Measurements from ENCODE around the gene HDAC7. TPM values are rescaled to one million over a fixed set of nuclear protein-coding genes. Genes with fewer than 3 reads are reported as not detected.
A peak's percentile ranks its signal among the peaks of the same experiment; 100 is the strongest.

HDAC7 gene
- total RNA-seq, 4 donors from 2014 or later, result 55.9 to 96.5 (median 59.4) TPM

DNA sequence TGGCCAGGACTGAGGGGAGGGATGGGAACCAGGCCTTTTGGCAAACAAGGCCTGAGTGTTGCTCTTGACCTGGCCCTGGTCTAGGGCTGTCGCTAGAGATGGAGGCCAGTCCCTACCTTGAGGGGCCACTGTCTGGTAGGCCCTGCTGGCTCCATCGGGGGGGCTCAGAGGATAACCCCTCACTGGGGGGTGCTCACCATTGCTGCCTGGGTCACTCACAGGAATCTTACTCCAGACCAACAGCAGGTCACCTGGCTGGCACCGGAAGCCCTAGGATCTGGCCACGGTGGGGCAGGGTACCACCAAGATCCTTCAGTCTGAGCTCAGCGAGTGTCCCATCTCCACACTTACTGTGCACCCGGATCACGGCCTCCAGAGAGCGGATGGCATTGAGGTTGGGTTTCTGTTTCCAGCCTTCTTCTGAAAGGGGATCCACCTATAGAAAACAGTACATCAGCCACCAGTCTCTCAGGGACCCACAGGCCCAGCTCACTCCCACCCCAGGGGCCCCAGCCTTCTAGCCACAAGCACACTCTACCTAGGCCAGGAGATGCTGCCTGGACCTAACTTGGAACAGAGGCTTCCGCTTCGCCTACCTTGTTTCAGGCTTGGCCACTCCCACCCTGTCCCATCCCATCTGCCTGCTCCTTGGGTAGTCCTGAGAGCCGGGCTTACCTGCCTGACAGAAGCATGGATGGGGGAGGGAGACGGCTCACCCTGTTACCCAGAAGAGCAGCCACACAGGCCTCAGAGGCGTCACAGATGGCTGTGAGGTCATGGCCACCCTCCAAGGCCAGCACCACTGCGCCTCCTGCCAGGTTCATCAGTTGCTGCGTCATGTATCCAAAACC, 34.4 kb downstream of the HDAC7 start:
- H3K4me3 ChIP-seq, result no peak overlapping the region
- ATAC-seq, result peak; percentile 27
- TF ChIP-seq POLR2AphosphoS5 (IDR thresholded peaks at IDR 0.05), result peak; percentile 35
- no peak for TF ChIP-seq POLR2A (IDR thresholded peaks at IDR 0.05)
- no CpG with 5 or more reads among the region's 15 CpGs for WGBS, 2 donors (ENCODE audit: low coverage in 1 of 2)
- H3K36me3 ChIP-seq, result peaks cover 0 to 99% of the 10 kb centered on the region in 2 donors
- H3K27ac ChIP-seq, result peak overlapping the region in 3 of 4 donors; percentile 65 to 79 (median 65)
- H3K27me3 ChIP-seq, result no peaks in the 10 kb centered on the region
- no peaks in the 10 kb centered on the region for H3K9me3 ChIP-seq
- H3K4me1 ChIP-seq, result peaks cover 0 to 37% (median 10%) of the 10 kb centered on the region in 3 donors

DNA sequence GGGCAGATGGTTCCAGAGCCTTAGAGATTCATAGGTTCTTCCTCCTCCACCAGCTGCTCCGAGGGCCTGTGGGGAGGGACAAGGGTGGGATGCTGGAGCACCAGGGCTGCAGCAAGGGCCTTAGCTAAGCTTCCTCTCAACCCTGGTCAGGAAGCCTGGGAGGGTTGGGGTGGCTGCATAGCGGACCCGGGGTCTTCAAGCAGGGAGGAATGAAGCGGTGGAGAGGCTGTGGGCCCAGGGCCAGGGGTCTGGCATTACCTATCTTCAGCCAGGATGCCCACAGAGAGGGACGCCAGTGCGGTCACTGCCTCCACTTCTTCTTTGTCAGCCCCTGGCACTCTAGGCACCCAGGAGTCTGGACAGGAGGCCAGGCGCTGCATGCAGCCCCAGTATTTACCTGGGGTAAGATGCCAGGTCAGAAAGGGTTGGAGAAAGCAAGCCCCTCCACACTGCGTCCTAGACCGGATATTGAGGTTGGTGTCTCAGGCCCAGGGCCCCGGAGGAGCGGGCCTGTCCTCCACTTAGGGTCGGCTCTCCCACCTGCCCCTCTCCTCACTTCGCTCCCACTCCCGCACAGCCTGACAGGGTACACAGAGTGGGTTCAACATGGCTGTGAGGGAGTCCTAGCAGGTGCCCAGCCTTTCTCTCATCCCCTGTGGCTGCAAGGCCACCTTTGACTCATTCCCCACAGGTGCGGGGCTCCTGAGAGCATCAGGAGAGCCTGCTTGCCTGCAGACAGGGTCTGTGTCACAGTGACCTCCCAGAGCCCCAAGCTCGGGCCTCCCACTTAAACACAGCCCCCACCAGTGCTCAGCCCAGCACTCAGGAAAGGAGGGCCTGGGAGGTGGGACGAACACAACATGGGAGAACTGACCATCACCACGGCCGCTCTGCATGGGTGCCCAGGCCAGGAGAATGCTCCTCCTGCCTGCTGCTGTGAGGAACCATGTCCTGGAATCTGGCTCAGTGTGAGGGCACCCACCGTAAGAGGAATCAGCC, 35.6 kb downstream of the HDAC7 start:
- peaks cover 0 to 92% of the 10 kb centered on the region in 2 donors for H3K36me3 ChIP-seq
- TF ChIP-seq, protein P1, sequence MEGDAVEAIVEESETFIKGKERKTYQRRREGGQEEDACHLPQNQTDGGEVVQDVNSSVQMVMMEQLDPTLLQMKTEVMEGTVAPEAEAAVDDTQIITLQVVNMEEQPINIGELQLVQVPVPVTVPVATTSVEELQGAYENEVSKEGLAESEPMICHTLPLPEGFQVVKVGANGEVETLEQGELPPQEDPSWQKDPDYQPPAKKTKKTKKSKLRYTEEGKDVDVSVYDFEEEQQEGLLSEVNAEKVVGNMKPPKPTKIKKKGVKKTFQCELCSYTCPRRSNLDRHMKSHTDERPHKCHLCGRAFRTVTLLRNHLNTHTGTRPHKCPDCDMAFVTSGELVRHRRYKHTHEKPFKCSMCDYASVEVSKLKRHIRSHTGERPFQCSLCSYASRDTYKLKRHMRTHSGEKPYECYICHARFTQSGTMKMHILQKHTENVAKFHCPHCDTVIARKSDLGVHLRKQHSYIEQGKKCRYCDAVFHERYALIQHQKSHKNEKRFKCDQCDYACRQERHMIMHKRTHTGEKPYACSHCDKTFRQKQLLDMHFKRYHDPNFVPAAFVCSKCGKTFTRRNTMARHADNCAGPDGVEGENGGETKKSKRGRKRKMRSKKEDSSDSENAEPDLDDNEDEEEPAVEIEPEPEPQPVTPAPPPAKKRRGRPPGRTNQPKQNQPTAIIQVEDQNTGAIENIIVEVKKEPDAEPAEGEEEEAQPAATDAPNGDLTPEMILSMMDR (IDR thresholded peaks at IDR 0.05), result no peak
- TF ChIP-seq POLR2A (IDR thresholded peaks at IDR 0.05) (no peak), EP300 (IDR thresholded peaks at IDR 0.05) (no peak), POLR2AphosphoS5 (IDR thresholded peaks at IDR 0.05) (no peak)
- WGBS, 2 donors (ENCODE audit: low coverage in 1 of 2), result 76% methylated on average over 4 of the region's 20 CpGs; no CpG with 5 or more reads in 1 of the 2 donors
- ATAC-seq, result no peak
- H3K27me3 ChIP-seq, result no peaks in the 10 kb centered on the region
- H3K4me1 ChIP-seq, result peaks cover 0 to 49% (median 16%) of the 10 kb centered on the region in 3 donors
- no peaks in the 10 kb centered on the region for H3K9me3 ChIP-seq
- peak overlapping the region in 3 of 4 donors; percentile 36 to 65 (median 50) for H3K27ac ChIP-seq
- H3K4me3 ChIP-seq, result no peak overlapping the region

DNA sequence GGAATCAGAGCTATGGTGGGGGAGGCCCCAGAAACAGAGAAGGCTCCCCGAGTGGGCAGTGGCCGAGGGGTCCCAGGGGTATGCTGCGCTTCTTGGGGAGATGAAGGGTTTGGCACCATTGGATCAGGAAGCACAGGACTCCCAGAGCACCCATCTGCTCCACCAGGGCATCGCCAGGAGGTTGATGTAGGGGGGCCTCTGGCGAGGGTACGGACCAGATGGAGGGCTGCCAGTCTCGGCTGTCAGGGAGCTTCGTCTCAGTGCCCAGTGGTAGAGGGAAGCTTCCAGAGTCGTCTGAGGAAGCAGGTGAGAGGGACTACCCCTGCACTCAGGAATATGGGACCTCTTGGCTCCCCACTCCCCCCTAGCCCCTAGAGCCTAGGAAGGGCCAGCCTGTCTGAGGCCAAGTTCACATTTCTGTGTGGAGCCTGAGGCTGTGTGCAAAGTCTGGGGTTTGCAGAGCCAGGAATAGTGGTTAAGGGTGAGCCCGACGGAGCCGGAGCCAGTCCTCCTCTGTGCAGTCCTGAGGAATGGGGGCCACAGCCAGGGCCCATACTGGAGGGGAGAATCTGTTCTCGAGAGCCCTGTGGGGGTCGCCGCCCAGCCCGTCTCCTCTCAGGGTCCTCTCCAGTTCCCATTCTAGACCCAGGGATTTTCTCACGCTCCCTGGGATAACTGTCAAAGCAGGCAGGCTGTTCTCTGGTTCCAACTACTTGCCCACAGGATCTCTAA, 36.5 kb downstream of the HDAC7 start:
- peaks cover 0 to 82% of the 10 kb centered on the region in 2 donors for H3K36me3 ChIP-seq
- H3K27me3 ChIP-seq, result no peaks in the 10 kb centered on the region
- TF ChIP-seq POLR2A (IDR thresholded peaks at IDR 0.05) (no peak), EP300 (IDR thresholded peaks at IDR 0.05) (no peak)
- no peaks in the 10 kb centered on the region for H3K9me3 ChIP-seq
- no peak overlapping the region for H3K4me3 ChIP-seq
- ATAC-seq, result no peak
- H3K27ac ChIP-seq, result peak overlapping the region in 3 of 4 donors; percentile 36 to 50 (median 43)
- WGBS, 2 donors (ENCODE audit: low coverage in 1 of 2), result 60% methylated on average over 1 of the region's 17 CpGs; no CpG with 5 or more reads in 1 of the 2 donors
- H3K4me1 ChIP-seq, result peaks cover 0 to 58% (median 23%) of the 10 kb centered on the region in 3 donors

DNA sequence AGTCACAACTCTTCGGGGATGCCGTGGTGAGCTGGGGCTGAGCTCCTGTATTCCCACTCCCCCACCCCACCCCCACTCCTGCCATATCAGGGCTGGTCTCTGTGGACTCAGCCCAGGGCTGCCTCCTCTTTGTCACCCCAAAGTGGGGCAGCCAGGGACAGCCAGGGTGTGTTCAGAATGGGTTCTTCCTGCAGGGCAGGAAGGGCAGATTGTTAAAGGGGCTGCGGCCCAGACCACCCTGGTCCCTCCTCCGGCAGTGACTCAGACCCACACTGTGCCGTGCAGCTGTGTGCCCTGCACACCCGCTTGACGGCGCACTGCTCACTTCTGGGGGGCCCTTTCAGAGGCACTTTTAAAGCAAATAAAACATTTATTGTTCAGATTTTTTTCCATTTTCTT, 37.3 kb downstream of the HDAC7 start:
- no peaks in the 10 kb centered on the region for H3K27me3 ChIP-seq
- no peaks in the 10 kb centered on the region for H3K9me3 ChIP-seq
- H3K4me3 ChIP-seq, result no peak overlapping the region
- H3K27ac ChIP-seq, result peak overlapping the region in 3 of 4 donors; percentile 36 to 80 (median 50)
- H3K4me1 ChIP-seq, result peaks cover 0 to 58% (median 31%) of the 10 kb centered on the region in 3 donors
- WGBS, 2 donors (ENCODE audit: low coverage in 1 of 2), result 64% methylated on average over 6 of the region's 8 CpGs; no CpG with 5 or more reads in 1 of the 2 donors
- ATAC-seq, result no peak
- H3K36me3 ChIP-seq, result peaks cover 0 to 74% of the 10 kb centered on the region in 2 donors
- TF ChIP-seq POLR2A (IDR thresholded peaks at IDR 0.05) (no peak), POLR2AphosphoS5 (IDR thresholded peaks at IDR 0.05) (no peak)

DNA sequence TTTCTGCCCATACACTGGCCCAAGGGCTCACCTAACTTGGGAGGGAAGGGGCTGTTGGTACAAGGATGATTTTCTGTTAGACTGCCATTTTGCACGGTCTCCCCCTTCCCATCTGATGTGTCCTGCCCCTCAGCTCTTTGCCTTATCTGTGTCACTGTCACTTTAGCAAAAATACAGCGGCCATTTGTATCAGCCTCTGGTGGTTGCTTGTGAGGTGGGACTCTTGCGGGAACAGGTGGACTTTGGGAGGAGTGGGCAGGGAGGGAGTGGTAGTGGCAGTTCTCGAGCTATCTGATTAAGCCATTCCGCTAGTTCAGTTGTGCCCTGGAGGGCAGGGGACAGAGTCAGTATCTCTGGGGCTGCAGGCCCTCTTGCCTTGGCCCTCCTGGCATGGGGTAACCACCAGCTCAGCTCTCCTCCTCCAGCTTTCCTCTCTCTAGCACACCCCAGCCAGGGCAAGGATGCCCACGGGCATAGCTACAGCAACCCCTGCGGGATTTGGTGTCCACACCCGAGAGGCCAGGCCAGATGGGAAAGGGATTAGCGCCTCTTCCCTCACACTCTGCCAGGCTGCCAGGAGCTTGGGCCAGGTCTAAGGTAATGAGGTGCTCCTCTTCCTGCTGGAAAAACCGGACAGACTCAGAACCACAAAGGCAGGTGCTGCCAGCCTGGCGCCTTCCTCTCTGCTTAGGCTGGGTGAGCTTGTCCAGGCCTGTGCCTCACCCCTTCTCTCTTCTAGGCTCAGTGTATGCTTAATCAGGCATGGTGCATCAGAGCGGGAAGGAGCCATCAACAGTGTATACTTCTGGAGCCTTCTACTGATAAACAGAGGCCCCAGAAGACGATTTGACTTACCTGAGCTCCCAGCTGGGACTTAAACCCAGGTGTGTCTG, 38.0 kb downstream of the HDAC7 start:
- WGBS, 2 donors (ENCODE audit: low coverage in 1 of 2), result 60 to 71% methylated on average over 5 to 6 of the region's 13 CpGs
- no peak for ATAC-seq
- peak; percentile 19 for TF ChIP-seq POLR2AphosphoS5 (IDR thresholded peaks at IDR 0.05)
- TF ChIP-seq POLR2A (IDR thresholded peaks at IDR 0.05), result no peak
- no peak for TF ChIP-seq EP300 (IDR thresholded peaks at IDR 0.05)
- TF ChIP-seq, protein P1 (IDR thresholded peaks at IDR 0.05), result no peak
- H3K4me1 ChIP-seq, result peaks cover 5 to 58% (median 32%) of the 10 kb centered on the region in 3 donors
- peak overlapping the region in 3 of 4 donors; percentile 13 to 80 (median 50) for H3K27ac ChIP-seq
- no peaks in the 10 kb centered on the region for H3K9me3 ChIP-seq
- H3K27me3 ChIP-seq, result no peaks in the 10 kb centered on the region
- H3K36me3 ChIP-seq, result peaks cover 0 to 68% of the 10 kb centered on the region in 2 donors
- H3K4me3 ChIP-seq, result no peak overlapping the region
